Fibroblast of the aortic adventitia (primary cell): ENCODE measurements around the gene TACSTD2. TPM values are rescaled to one million over a fixed set of nuclear protein-coding genes. Genes with fewer than 3 reads are reported as not detected.

ENCODE experiments used
- DNase-seq: peaks from one replicate; pipeline ENCODE4 v3.0.0-alpha.2; 2010; ENCODE audit warnings: low read depth
- H3K4me3 ChIP-seq: 2 replicates; pipeline ENCODE4 v1.5.1; 2011; ENCODE audit warnings: low read depth, mild to moderate bottlenecking, control low read depth, low read length, moderate library complexity
- total RNA-seq: library from RNA; depleted of rRNA; stranded (reverse); fragments of >200 nt; gene quantifications from 2 replicates; pipeline ENCODE4 v1.2.3, GENCODE V29; 2012; ENCODE audit warnings: low replicate concordance
- TF ChIP-seq, protein P1 (sequence below): IDR thresholded peaks from 2 replicates; pipeline ENCODE4 v1.5.1; 2011; ENCODE audit warnings: mild to moderate bottlenecking, low read length, control low read depth, inconsistent platforms; ENCODE audit not compliant: insufficient read depth

Gene TACSTD2
- total RNA-seq, 1 donor: 0.36 TPM

DNA sequence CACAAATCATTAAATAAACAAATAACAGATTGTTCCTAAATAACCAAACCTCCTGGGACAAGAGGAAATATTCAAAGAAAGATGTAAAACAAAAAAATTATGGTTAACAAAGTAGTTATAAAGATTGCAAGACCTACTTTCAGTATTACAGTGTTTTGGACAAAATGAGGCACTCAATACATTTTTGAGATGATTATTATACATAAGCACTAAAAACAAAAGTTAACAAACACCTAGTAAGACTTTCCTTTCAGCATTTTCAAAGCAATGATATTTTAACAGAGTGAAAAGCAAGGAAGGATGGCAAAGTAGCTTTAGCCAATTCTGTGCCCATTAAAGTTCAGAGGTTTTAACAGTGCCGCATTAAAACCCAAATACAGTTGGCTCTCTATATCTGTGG lies 47.8 kb downstream of the TACSTD2 start:
- DNase-seq: no peak
- H3K4me3 ChIP-seq: no peak overlapping the region
- TF ChIP-seq, protein P1, sequence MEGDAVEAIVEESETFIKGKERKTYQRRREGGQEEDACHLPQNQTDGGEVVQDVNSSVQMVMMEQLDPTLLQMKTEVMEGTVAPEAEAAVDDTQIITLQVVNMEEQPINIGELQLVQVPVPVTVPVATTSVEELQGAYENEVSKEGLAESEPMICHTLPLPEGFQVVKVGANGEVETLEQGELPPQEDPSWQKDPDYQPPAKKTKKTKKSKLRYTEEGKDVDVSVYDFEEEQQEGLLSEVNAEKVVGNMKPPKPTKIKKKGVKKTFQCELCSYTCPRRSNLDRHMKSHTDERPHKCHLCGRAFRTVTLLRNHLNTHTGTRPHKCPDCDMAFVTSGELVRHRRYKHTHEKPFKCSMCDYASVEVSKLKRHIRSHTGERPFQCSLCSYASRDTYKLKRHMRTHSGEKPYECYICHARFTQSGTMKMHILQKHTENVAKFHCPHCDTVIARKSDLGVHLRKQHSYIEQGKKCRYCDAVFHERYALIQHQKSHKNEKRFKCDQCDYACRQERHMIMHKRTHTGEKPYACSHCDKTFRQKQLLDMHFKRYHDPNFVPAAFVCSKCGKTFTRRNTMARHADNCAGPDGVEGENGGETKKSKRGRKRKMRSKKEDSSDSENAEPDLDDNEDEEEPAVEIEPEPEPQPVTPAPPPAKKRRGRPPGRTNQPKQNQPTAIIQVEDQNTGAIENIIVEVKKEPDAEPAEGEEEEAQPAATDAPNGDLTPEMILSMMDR: no peak

DNA sequence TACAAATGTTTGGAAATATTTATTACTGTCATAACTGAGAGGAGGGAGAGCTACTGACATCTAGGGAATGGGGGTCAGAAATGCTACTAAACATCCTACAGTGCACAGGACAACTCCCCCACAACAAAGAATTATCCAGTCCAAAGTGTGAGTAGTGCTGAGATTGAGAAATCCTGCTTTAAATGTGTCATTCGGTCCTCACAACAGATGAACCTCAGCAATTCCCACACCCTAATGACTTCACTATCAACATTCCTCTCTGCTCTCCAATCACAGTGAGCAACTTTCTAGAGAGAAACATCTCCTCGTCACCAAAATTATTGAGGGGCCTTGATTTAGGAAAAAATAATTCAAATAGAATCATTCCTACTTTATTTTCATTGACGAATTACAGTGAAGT lies 48.5 kb downstream of the TACSTD2 start:
- TF ChIP-seq, protein P1: no peak
- DNase-seq: peak; percentile 71

More for the DNA sequence above, 48.5 kb downstream of the TACSTD2 start:
- H3K4me3 ChIP-seq: no peak overlapping the region

Other genes with a start within 250 kb of the TACSTD2 start
- gene OMA1, start 30.5 kb downstream of the TACSTD2 start, total RNA-seq: 22.9 and 30.7 TPM in 2 replicates
- gene MYSM1, start 122.8 kb upstream of the TACSTD2 start, total RNA-seq: 27.6 and 28.0 TPM in 2 replicates
- gene JUN, start 206.8 kb upstream of the TACSTD2 start, total RNA-seq: 30.7 and 55.0 TPM in 2 replicates